Measurements from ENCODE around the gene DCTD. TPM values are rescaled to one million over a fixed set of nuclear protein-coding genes. Genes with fewer than 3 reads are reported as not detected.

Gene DCTD
- total RNA-seq, 2 donors from 2014 or later, result 112 to 126 TPM

DNA sequence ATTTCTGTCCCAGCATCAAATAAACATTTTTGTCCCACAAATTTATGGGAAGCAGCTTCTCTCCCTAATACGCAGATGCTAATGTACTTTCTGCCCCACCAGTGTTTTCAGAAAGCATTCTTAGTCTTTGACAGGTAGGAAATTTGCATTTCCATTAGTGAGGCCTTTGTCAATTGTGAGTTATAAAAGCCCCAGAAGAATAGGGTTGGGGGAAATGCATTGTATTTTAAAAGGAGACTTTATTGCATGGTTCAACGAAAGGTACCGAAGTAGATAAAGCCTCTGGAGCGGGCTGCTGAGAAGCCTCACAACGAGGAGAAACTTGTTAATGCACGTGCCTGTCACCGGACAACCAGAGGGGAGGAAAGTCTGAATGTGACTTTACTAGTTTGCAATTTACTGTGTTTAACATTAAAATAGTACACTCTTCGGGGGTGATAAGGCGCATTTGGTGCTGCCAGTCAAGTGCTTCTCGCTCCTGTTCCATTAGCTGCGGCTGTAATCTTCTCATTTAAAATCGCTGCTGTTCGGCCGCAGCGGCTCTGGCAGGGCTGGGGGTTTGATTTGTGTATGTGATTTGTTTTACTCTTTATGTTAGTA lies 63.4 kb downstream of the DCTD start:
- no peak overlapping the region for H3K4me3 Mint-ChIP-seq
- DNase-seq, result no peak
- no peaks in the 10 kb centered on the region for H3K4me1 Mint-ChIP-seq (ENCODE audit: low read depth)
- no peaks in the 10 kb centered on the region for H3K36me3 Mint-ChIP-seq (ENCODE audit: insufficient read depth in 2 of 2)
- no peak overlapping the region for H3K27ac Mint-ChIP-seq
- no peaks in the 10 kb centered on the region for H3K9me3 Mint-ChIP-seq
- ATAC-seq (replicated peaks in 1 of 2), result no peak
- H3K27me3 Mint-ChIP-seq (ENCODE audit: low read depth), result no peaks in the 10 kb centered on the region

- H3K4me3 Mint-ChIP-seq, result no peak overlapping the region
- H3K9me3 Mint-ChIP-seq, result no peaks in the 10 kb centered on the region
- no peak for DNase-seq
- no peak for ATAC-seq (replicated peaks in 1 of 2)
- H3K4me1 Mint-ChIP-seq (ENCODE audit: low read depth), result no peaks in the 10 kb centered on the region
- no peaks in the 10 kb centered on the region for H3K27me3 Mint-ChIP-seq (ENCODE audit: low read depth)
- no peaks in the 10 kb centered on the region for H3K36me3 Mint-ChIP-seq (ENCODE audit: insufficient read depth in 2 of 2)
- H3K27ac Mint-ChIP-seq, result no peak overlapping the region
These were observed 68.5 kb downstream of the DCTD start for GRCh38 chr4:182848685-182849084.

DNA sequence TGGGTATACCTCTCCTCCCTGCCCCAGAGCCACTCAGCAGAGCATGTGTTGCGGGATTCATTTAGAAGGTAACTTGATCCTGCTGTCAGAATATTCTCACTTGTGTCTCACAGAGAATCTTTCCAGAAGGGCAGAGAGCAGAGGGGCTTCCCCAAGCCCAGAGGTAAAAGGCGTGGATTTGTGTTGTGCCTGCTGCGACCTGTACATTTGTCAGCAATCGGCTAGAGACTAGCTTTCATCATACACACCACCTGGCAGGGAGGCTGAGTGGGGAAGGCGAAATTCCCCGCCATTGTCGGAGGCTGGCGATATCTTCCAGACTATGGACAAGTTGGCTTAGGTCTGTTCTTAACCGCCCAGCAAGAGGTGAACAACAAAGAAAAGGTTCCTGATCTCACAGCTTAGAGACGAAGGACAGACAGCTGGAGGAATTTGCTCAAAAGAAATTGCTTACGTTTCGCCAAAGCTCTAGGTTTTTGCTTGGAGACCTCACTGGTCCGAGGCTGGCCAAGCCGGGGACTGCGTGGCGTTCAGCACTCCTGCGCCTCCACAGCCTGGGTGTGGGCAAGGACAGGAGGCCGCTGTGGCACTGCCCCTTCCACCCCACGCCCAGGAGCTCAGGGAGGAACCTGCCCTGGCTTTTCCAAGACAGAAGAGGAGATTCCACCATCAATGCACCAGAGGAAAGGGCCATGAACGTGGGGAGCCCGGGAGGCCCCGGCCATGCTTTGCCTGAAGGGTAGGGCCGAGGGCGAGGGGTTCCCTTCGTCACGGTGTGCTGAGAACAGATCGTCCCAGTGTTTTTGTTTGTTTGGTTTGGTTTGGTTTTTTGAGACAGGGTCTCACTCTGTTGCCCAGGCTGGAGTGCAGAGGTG lies 69.4 kb downstream of the DCTD start:
- no peak overlapping the region for H3K27ac Mint-ChIP-seq
- no peak overlapping the region for H3K4me3 Mint-ChIP-seq
- H3K4me1 Mint-ChIP-seq (ENCODE audit: low read depth), result no peaks in the 10 kb centered on the region
- H3K27me3 Mint-ChIP-seq (ENCODE audit: low read depth), result no peaks in the 10 kb centered on the region
- no peaks in the 10 kb centered on the region for H3K9me3 Mint-ChIP-seq
- H3K36me3 Mint-ChIP-seq (ENCODE audit: insufficient read depth in 2 of 2), result no peaks in the 10 kb centered on the region
- ATAC-seq (replicated peaks in 1 of 2), result no peak
- DNase-seq, result no peak

DNA sequence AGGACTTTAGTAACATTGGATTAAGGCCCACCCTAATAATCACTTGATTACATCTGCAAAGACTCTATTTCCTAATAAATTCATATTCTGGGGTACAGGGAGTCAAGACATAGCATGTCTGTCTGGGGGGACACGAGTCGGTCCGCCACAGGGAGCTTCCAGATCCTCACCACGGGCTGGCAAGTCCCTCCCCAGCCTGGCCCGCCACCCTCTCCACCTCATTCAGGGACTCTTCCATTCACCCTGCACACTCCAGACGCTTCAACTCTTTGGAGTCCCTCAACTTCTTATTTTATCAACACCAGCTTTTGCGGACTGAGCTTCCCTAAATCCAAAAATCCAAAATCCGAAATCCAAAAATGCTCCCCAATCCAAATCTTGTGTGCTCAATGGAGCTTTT lies 71.2 kb downstream of the DCTD start:
- H3K27ac Mint-ChIP-seq, result no peak overlapping the region
- H3K4me3 Mint-ChIP-seq, result no peak overlapping the region
- ATAC-seq (replicated peaks in 1 of 2) (no peak), DNase-seq (no peak)
- H3K36me3 Mint-ChIP-seq (ENCODE audit: insufficient read depth in 2 of 2), result no peaks in the 10 kb centered on the region
- H3K27me3 Mint-ChIP-seq (ENCODE audit: low read depth), result no peaks in the 10 kb centered on the region
- H3K9me3 Mint-ChIP-seq, result no peaks in the 10 kb centered on the region
- H3K4me1 Mint-ChIP-seq (ENCODE audit: low read depth), result no peaks in the 10 kb centered on the region

- no peak for ATAC-seq (replicated peaks in 1 of 2)
- Mint-ChIP-seq H3K36me3 (ENCODE audit: insufficient read depth in 2 of 2) (no peaks in the 10 kb centered on the region), H3K9me3 (no peaks in the 10 kb centered on the region), H3K4me1 (ENCODE audit: low read depth) (no peaks in the 10 kb centered on the region), H3K27ac (no peak overlapping the region), H3K4me3 (no peak overlapping the region), H3K27me3 (ENCODE audit: low read depth) (no peaks in the 10 kb centered on the region)
- DNase-seq, result no peak
These were observed 71.6 kb downstream of the DCTD start for GRCh38 chr4:182845618-182846017.

- no peaks in the 10 kb centered on the region for H3K27me3 Mint-ChIP-seq (ENCODE audit: low read depth)
- no peak overlapping the region for H3K4me3 Mint-ChIP-seq
- ATAC-seq (replicated peaks in 1 of 2) (no peak), DNase-seq (no peak)
- no peaks in the 10 kb centered on the region for H3K4me1 Mint-ChIP-seq (ENCODE audit: low read depth)
- H3K36me3 Mint-ChIP-seq (ENCODE audit: insufficient read depth in 2 of 2), result no peaks in the 10 kb centered on the region
- H3K9me3 Mint-ChIP-seq, result no peaks in the 10 kb centered on the region
- no peak overlapping the region for H3K27ac Mint-ChIP-seq
These were observed 73.3 kb downstream of the DCTD start for GRCh38 chr4:182843808-182844325.

DNA sequence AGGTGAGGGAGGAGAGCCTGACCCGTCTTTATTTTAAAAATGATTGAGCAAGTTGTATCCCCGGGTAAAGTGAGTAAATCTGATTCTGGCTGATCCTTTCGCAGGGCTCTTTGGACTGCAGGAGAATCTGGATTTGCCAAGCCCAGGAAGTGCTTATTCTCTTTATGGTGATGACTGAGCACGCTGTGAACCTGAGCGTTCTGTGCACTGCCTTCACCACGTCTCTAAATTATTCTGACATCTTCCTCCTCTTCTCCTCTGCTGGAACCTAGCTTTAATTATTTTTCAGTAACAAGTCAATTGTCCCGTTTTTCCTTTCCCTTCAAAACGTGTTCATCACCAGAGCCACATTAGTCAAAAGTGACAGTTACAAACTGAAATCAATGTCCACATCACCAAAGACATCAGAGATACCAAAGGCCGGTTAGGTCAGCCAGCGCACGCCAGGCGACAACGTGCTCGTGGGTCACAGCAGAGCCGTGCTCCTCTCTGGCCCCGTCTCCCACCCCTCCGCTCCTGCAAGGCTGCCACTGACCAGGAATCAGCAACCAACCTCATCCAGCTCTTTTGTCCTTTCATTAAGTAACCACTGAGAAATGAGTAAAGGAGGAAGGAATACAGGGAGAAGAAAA lies 74.3 kb downstream of the DCTD start:
- H3K4me1 Mint-ChIP-seq (ENCODE audit: low read depth), result no peaks in the 10 kb centered on the region
- no peaks in the 10 kb centered on the region for H3K27me3 Mint-ChIP-seq (ENCODE audit: low read depth)
- H3K4me3 Mint-ChIP-seq, result no peak overlapping the region
- H3K36me3 Mint-ChIP-seq (ENCODE audit: insufficient read depth in 2 of 2), result no peaks in the 10 kb centered on the region
- ATAC-seq (replicated peaks in 1 of 2), result no peak
- no peaks in the 10 kb centered on the region for H3K9me3 Mint-ChIP-seq
- no peak overlapping the region for H3K27ac Mint-ChIP-seq
- no peak for DNase-seq

- H3K36me3 Mint-ChIP-seq (ENCODE audit: insufficient read depth in 2 of 2), result no peaks in the 10 kb centered on the region
- ATAC-seq (replicated peaks in 1 of 2) (no peak), DNase-seq (no peak)
- no peak overlapping the region for H3K4me3 Mint-ChIP-seq
- H3K27ac Mint-ChIP-seq, result no peak overlapping the region
- peaks cover 2% of the 10 kb centered on the region for H3K27me3 Mint-ChIP-seq (ENCODE audit: low read depth)
- no peaks in the 10 kb centered on the region for H3K4me1 Mint-ChIP-seq (ENCODE audit: low read depth)
- H3K9me3 Mint-ChIP-seq, result no peaks in the 10 kb centered on the region
These were observed 75.0 kb downstream of the DCTD start for GRCh38 chr4:182842104-182842600.

DNA sequence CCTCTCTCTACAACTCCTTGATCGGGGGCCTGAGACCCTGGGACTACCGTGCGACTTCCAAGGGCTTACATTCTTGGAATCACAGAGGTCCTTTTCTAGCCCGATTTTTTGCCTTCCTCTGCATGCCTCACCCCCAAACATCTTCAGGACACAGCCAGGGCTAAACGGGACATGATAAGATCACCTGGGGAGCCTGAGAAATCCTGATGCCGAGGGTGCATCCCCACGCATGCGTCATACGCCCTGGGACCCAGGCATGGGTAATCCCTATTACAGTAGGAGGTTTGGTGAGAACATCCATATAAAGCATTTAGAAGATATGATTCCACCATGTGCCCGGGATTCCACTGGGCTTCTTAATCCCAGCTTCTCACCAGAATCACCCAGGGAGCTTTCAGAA lies 77.1 kb downstream of the DCTD start:
- Mint-ChIP-seq H3K4me3 (no peak overlapping the region), H3K9me3 (no peaks in the 10 kb centered on the region), H3K4me1 (ENCODE audit: low read depth) (no peaks in the 10 kb centered on the region), H3K27me3 (ENCODE audit: low read depth) (peaks cover 18% of the 10 kb centered on the region), H3K36me3 (ENCODE audit: insufficient read depth in 2 of 2) (no peaks in the 10 kb centered on the region), H3K27ac (no peak overlapping the region)
- no peak for ATAC-seq (replicated peaks in 1 of 2)
- DNase-seq, result no peak

Other genes starting within 250 kb of the DCTD start
- gene WWC2, start 181.9 kb upstream of the DCTD start, total RNA-seq, result 1 to 10 TPM; 3.6 to 3.7 TPM